HG02885 (cell line): ENCODE results near the gene ELAVL2.

Source experiments
- ATAC-seq: cut with Tn5 transposase; IDR thresholded peaks from one replicate; pipeline ENCODE4 v1.9.1; 2021; ENCODE audit warnings: mild to moderate bottlenecking; ENCODE audit not compliant: unreplicated experiment, poor library complexity

The ELAVL2 gene

DNA sequence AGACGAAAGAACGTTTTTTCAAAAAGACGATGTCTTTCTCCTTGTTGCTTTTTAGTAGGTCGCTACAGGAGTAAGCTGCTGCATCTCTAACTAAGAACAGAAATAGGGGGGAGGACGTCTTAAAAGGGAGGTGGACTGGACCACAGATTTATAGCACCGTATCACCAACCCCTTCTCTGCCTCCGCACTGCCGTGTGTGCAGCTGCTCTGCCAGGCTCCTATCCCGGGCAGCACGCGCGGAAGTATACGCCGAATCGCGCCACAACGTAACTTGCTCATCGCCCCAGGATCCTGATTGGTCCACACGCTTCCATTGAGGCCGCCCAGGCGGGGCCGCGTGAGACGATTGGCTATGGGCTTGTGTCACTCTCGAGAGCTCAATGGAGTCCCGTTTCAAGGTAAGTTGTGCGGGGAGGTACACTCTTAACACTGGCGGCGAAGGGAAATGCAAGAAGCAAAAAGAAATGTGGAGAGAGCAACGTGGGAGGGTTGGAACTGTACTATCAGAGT, at the start of gene ELAVL2:
Gene ELAVL2, minus strand, starts transcription at position 121 of the 510 bp plus-strand sequence. CDS start 64,006 bp downstream, outside the sequence.
- ATAC-seq: no peak

DNA sequence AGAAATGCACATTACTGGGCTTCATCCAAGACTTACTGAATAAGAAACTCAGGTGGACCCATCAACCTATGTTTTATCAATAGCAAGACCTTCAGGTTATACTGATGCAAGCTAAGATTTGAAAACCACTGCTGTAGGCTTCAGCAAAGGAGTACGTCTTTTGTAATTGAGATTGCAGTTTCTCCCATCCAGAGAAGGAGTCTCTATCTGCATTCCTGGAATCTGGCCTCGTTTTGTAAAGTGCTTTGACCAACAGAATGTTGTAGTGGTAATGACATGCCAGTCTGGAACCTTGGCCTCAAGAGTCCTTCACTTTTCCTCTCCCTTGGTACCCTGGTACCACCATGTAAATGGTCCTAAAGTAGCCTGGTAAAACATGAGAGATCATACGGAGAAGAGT, 32.2 kb upstream of the ELAVL2 start:
- no peak for ATAC-seq

DNA sequence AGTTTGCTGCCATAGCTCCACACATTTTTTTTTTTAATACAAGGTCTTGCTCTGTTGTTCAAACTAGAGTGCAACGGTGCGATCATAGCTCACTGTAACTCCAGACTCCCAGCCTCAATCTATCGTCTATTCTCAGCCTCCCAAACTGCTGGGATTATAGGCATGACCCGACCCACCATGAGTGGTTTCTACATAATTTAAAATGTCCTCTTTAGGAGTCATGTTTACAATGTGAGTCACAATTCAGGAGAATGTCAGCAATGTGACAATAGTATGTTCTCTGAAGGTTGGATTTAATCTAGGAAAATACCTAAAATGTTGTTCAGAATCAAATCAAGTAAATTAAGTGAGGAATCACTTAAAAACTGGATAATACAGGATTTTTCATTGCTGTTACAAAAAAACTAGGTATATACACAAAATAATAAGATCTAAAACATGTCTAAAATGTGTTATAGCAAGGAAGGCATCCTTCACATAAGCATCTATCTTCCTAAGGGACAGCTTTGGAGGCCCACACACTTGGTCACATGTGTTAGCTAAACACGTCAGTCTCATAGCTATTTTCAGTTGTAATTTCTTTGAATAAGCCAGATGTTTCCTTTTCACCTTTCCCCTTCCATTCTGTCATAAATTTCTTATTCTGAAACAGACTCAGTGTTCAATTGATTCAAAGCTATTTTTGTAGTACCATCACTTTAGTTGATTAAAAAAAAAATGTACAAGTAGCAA, 30.0 kb upstream of the ELAVL2 start:
- no peak for ATAC-seq

DNA sequence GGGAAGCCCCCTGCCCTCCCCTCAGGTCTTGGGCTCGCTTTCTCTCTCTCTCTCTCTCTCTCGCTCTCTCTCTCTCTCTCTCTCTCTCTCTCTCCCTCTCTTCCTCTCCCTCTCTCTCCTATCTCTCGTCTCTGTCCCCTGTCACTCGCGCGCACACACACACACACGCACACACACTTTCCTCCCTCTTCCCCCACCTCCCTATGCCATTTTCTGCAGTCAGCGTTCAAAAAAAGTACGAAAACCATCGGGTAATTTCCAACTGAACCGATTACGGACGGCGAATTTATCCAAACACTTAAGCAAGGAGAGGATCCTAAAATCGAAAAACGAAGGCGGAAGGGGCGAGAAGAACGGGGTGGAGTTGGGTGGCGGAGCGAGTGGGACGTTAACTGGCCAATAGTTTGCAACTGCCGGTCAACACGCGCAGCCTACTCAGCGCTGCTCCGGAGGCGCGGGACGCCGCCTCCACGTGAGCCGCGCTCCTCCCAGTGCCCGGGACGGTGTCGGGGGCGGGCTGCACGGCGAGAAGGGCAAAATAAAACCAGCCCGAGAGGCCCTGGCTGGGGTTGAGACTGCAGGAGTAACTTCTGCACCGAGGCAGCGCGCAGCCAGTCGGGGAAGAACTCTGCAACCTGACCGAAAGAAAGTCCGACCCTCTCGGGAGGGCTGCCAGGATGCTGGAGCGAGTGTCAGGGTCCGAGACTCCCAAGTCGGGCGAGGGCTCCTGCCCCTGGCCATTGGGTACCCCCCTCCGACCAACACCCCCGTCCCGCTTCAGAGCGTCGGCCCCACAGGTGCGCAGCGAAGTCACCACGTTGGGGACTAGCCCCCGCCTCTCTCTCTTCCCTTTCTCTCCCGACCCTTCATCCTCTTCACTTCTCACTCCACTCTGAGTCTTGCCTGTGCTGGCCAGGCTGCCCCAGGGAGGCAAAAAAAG, 24.9 kb upstream of the ELAVL2 start:
- ATAC-seq: no peak

DNA sequence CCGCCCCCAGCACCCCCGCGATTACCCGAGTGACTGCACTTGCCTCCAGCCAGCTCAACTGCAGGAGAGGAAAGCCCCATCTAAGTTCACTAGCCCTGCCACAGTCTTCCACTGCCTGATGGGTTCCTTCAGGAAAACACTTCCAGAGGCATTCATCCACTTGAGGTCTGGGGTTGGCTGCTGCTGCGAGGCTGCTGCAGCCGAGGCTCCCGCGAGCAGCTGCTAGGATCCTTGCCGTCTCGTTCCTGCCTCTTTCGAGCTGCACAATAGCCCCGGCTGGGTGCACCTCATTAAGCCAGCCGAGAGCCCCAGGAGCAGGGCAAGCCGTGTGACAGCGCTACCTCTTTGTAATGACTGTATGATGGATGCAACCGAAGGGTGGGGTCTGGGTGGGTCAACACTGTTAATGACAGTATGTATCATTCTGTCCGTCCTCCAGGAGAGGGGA, 24.2 kb upstream of the ELAVL2 start:
- ATAC-seq: no peak

DNA sequence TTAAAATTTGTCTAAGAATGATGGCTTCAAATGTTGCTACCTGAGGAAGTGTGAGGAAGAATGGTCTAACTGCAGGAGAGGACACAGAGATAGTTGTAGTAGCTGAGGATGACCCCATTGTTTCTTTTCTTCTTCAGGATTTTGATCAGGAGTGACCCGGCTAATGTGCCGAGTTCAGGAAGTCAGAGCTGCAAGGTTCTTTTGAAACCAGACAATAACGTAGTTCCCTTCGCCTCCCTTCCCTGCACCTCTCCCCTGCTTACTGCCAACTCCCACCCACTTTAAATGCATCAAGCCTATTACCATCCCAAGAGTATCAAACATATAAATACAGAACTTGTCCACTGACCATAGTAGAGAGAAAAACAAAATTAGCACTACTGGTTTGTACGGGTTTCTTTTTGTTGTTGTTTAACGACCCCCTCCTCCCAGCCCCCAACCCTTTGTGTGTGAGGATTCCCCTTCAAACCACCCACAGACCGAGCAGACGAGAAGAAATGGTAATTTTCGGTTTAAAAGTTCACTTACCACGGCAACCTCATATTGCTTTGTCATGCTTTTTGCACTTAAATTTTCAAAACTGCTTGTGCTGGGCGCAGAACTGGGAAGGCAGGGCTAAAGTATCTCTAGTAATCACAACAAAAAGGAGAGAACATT, 23.5 kb upstream of the ELAVL2 start:
- no peak for ATAC-seq

DNA sequence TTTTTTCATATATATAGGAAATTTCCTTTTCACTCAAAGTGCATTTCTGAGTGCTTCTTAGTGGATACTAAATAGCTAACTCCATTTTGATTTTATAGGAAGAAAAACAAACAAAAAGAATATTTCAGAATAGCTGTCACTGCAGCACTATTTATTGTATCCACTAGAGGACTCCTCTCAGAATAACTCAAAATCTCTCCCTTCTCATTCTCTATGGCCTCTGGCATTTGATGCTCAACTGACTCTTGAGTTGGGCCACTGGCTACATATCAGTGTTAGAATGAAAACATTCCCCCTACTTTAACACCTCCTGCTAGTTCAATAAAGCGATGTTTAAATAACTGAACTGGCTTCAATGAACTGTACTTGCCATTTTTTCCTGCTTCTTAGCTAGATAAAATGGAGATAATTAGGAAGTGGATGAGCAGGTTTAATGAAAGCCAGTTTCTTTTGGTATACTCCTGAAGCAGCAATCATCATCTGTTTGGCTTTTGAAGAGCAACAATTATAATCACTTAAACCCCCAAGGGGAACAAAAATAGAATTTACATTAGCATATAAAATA, 16.6 kb upstream of the ELAVL2 start:
- ATAC-seq: no peak

DNA sequence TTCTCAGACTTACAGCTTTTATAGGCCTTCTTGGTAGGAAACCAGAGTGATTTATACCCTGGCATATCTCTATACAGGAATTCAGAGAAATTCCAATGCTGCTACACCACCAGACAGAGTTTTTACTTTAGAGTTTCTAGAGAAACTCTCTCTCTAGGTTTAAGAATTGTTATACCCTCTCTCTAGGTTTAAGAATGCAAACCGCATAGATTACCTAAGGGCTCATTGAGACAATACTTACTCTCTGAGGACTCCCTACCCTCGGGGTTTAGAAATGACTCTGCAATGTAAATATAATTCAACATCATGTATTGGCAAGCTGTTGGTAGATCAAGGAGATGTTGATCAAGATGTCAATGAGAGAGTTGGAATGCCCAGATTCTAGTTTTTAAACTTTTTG, 15.3 kb upstream of the ELAVL2 start:
- no peak for ATAC-seq

DNA sequence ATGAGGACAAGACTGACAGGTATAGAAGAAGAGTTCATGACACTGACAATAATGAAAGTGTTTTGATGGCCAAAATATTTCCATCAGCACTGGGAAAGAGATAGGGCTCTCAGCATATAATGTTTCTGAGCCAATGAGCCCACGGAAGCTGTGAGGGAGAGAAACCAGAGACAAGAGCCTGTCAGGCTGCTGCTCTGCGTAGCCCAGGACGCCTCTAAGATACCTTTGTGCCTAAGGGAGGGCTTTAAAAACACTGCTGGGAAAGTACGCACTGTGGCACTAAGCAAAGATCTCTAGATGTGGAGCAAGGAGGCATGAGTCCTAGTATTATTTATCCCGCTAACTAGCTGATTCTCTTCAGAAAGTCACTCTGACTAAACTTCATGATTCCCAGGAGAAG, 11.0 kb upstream of the ELAVL2 start:
- ATAC-seq: no peak

DNA sequence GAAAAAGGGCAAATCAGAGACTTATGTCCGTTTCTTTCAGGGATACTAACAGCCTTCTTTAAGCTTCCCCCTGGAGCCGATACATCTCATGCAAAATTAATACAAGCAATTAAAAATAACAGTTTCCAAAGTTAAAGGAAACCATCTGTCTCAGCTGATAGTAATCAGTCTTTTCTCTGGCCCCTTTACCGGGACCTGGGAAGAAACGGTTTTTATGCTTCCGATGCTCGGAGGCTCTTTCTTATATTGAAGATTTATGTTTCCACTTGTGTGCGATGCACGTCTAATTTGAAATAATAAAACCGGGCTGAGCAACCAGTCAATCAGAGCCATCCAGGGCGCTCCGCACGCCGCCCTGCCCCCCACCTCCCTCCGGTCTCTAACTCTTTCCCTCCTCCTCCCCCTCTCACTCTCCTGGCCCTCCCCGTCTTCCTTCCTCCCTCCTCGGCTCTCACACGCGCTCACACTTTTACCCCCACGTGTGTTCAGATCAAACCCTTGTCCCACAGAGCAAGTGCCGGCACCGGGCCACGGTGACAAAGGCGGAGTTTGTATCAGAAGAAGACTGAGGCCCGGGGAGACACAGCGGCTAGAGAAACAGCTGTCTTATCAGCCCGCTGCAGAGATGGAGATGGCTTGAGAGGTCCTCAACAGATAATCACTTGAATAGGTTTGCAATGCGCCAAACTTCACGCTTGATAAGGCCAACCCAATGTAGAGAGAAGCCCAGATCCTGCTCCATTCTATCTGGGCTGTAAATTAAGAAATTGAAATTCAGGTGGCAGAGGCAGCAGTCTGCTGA, 5.1 kb upstream of the ELAVL2 start:
- no peak for ATAC-seq

DNA sequence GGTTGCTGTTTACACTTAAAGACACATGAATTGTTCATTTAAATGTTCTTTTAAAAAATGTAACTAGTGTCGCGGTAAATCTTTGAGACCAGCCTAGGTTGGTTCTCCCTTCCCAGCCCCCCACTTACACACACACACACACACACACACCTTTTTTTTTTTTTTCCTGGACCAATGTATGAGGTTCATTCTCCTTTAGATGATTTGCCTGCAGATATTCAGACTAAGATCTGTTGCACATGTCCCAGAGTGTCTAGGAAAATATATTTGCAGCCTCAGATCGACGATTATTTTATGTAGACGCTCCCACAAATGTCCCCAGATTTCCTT, 4.4 kb upstream of the ELAVL2 start:
- ATAC-seq: no peak

DNA sequence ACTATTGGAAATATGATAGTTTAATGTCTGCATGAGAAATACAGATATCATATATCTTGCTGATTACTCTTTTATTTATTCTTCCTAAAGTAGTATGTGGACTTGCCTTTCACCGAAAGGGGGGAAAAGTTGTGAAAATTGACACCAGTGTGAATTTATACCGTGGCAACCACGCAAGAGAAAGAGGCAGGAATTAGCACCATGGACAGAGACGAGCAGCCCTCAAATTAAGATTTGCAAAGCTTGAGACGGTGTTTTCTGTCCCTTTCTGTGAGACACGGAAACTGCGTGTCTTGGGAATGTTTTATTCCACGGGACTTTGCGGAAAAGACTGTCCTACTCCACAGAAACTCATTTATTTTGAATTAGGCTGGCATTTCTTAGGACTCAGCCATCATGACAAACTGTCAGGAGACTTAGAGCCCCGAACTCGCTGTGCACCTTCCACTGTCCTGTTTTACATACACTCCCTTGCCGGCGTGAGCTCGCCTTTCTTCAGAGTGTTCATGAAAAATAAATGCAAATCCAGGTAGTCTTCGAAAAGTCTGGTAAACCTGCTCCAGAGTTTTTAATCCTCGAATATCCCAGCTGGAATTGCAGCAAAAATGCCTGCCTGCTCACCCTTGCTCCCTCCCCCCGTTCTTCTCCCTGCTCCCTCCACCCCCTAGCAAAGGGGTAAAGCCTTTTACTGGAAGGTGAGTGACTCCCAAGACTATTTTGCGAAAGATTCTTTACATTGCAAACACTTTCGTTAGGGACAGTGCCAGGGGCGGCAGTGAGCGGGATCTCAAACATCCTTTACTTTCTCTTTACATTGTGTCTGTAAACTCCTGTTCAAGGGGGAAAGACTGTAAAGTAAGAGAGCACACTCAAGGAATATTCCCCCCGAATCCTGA, 3.8 kb upstream of the ELAVL2 start:
- ATAC-seq: no peak

DNA sequence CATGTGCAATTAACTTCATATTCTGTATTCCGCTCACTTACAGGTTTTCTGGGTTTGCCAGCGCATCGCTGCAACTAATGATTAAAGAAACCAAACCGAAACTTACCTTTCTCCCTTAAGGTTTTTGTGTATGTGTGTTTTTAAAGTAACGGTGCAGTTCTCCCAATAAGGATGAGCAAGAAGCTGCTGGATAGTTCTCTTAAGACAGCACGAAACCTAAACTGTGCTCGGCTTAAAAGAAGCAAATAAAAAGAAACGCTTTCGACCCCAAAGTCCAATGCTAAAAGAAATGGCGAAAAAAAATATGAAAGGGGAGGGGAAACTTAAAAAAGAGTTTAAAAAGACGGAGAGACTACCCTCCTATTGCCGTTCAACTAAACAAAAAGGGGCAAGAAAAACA, 340 bp downstream of the ELAVL2 start:
- no peak for ATAC-seq

DNA sequence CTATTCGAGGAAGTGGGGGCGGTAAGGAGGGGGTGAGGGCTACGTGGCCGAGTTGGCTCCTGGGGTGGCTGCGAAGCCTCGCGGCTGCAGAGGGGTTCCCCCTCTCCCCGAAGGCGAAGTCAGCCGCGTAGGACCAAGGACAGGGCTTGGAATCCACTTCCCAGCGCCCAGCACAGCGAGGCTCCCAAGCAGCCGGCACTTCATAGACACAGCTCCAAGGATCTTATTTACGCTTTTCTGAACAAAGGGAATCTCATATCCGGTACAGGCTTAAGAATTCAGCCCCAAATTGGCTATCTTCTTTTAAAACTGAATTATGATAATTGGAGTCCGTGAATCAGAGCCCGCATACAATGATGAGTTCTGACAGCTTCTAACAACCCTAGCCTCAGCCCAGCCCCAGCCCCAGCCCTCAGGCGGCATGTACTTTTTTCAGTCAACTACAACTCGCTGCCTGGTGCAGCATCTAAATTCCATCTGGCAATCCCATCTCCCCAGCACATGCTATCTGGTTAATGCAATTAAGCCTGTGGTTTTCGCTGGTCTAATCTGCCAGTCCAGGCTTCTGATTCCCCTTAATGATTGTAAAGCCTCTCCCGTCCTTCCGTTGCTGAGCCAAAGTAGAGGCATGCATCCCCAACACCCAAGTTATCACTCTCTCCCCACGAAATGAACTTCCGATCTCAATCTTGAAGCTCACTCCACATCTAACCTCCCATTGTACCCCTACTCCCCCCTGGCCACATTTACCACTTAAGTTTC, 1.0 kb downstream of the ELAVL2 start:
- no peak for ATAC-seq

DNA sequence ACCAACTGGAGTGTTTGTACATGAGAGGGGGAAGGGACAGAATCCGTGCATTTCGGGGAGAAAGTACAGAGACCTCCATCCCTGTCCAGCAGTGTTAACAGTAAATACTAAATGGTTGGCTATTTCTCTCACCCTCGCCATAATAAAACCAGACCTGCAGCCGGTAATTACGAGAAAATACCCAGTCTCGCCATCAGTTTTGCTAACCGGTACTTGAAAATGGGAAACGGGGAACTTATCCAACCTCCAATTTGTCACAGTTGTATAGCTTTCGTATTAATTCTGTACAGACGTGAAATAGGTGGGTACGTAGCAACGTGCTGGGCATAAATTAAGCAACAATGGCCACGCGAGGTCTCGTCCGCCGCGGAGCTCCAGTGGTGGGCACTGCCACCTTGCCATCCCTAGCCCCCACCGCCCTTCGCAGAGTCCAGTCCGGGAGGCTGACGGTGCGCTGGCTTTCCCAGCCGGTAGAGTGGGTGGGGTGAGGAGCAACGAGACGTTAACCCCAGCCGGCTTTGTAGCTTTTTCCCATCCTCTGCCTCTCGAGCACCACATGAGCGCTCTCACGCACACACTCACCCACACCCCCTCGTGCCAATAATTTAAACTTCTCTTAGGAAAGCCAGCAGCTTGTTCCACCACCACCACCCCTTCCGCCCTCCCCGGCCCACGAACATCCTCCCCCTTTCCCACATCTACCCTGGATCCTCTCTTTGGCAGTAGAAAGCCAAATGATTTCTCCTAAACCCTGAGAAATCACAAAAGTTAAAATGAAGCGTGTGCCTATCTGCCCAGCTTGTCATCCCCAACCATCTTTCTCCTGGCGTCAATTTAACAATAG, 1.8 kb downstream of the ELAVL2 start:
- ATAC-seq: no peak

DNA sequence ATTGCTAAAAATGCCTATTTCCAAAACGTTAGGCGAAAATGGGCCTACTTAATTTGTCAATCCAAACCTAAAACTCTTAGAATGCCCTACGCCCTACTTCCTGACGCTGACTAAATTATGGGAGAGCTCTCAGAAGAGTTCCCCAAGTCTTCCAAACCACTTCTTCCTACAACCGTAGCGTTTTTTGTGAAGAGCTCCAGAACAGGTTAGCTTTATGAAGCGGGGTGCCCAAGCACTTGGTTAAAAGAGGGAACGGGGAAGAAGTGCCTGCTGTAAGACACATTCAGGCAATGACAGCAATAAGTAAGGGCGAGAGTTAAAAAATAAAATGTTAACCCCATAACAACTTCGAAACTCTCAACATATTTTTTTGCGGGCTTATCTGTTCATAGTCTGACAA, 2.8 kb downstream of the ELAVL2 start:
- no peak for ATAC-seq
